IPS-18c (cell line): ENCODE measurements around the gene OR8B2.
"Not testable (repeated sequence)": the region's sequence is repeated elsewhere in the genome, so short reads cannot be mapped to it uniquely, and the experiment has no call there.

Experiments
- H3K4me3 ChIP-seq: 2 replicates; pipeline ENCODE4 v1.7.0; 2013; ENCODE audit warnings: low read depth, mild to moderate bottlenecking, low read length, moderate library complexity; ENCODE audit not compliant: insufficient read depth
- H3K9me3 ChIP-seq: one replicate; pipeline ENCODE4 v1.6.1; 2013; ENCODE audit warnings: mild to moderate bottlenecking, low read length, moderate library complexity; ENCODE audit not compliant: control insufficient read depth, insufficient read depth

OR8B2 gene

GRCh38 chr11:124384399-124384798 is at the start of gene OR8B2:
TSS of gene OR8B2 (minus strand) at chr11:124384499. CDS start at chr11:124383343, 1,156 bp downstream.
- H3K9me3 ChIP-seq = no peaks in the 10 kb centered on the region
- H3K4me3 ChIP-seq = no peak within 1 kb of the TSS

GRCh38 chr11:124429599-124429998 is 45.3 kb upstream of the OR8B2 start:
- Histone ChIP-seq H3K4me3 (no peak overlapping the region), H3K9me3 (peaks cover 4% of the 10 kb centered on the region)

DNA sequence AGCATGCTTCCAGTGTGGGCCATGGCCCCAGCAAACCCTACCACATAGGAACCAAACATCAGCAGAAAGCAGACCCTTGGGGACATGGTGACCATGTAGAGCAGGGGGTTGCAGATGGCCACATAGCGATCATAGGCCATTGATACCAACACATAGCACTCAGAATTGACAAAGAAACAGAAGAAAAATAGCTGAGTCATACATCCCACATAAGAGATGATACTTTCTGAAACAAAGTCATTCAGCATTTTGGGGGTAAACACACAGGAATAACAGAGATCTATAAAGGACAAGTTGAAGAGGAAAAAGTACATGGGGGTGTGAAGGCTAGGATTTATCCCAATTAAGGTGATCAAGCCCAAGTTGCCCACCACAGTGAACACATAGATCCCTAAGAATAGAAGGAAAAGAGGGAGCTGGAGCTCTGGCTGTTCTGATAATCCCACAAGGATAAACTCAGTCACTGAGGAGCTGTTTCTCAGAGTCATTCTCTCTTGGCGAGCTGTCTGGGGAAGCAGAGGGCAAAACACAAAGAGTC is 40.2 kb upstream of the OR8B2 start, which contains the start of gene OR8B4:
Gene OR8B4, minus strand, starts transcription at position 488 of the 538 bp plus-strand sequence. Its CDS starts 0 bp downstream, at position 488.
- Histone ChIP-seq H3K9me3 (no peaks in the 10 kb centered on the region), H3K4me3 (no peak within 1 kb of the TSS)

DNA sequence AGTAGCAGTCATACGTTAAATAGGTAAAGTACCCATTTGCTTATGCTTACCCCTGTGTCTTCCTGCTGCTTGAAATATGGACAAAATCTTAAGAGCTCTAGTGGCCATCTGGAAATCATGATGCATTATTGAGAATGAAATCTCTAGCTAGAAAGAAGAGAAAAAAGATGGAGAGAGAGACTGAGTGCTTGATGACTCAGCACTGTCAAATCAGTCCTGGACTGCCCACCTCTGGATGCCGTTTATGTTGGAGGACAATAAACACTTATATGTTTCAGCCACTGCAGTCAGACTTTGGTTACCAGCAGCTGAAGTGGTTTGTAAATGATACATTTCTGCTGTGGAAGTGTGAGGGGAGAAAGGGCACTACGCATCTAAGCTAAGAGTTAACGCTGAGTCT is 36.7 kb upstream of the OR8B2 start:
- H3K4me3 ChIP-seq = no peak overlapping the region
- H3K9me3 ChIP-seq = no peaks in the 10 kb centered on the region

DNA sequence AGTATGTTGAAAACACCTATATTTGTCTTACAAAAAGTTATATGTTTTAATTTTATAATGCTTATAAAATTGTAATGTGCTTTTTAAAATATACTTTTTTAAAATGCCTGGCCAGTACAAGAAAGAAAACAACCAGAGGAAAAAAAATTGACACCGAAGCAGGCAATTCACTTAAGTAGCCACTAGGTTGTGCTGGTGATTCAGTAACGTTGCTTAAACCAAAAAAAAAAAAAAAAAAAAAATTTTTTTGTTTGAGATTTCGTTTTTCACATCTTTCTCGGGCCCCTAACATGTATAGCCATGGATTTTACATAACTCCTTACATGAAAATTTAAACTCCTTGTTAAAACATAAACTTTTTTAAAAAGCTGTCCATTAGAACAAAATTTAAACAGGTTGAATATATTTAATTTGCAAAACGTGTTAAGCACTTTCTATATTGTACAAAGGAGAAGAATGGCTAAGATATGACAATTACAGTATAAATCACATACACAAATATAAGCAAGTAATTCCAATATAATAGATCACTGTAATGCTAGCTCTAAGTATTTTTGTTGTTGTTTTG is 31.1 kb upstream of the OR8B2 start:
- Histone ChIP-seq H3K9me3 (no peaks in the 10 kb centered on the region), H3K4me3 (no peak overlapping the region)

- Histone ChIP-seq H3K9me3 (no peaks in the 10 kb centered on the region), H3K4me3 (no peak overlapping the region)
These were observed 25.6 kb upstream of the OR8B2 start for GRCh38 chr11:124409906-124410305.

- H3K9me3 ChIP-seq = no peaks in the 10 kb centered on the region
- H3K4me3 ChIP-seq = no peak overlapping the region
These were observed 21.3 kb upstream of the OR8B2 start for GRCh38 chr11:124405581-124405980.

- H3K4me3 ChIP-seq, H3K9me3 ChIP-seq: not testable (repeated sequence)
These were observed 18.9 kb upstream of the OR8B2 start for GRCh38 chr11:124403186-124403585.

GRCh38 chr11:124402326-124402922 is 18.1 kb upstream of the OR8B2 start:
- Histone ChIP-seq H3K9me3 (no peaks in the 10 kb centered on the region), H3K4me3 (no peak overlapping the region)

GRCh38 chr11:124398924-124399323 is 14.6 kb upstream of the OR8B2 start, which contains the start of gene OR8B3:
TSS of gene OR8B3 (minus strand) at chr11:124399024. CDS start at chr11:124397351, 1,673 bp downstream.
- no peak within 1 kb of the TSS for H3K4me3 ChIP-seq
- H3K9me3 ChIP-seq = no peaks in the 10 kb centered on the region

- not testable (repeated sequence) for H3K9me3 ChIP-seq, H3K4me3 ChIP-seq
These were observed 12.5 kb upstream of the OR8B2 start for GRCh38 chr11:124396847-124397246.

GRCh38 chr11:124394408-124394807 is 10.1 kb upstream of the OR8B2 start:
- Histone ChIP-seq H3K9me3 (no peaks in the 10 kb centered on the region), H3K4me3 (no peak overlapping the region)

DNA sequence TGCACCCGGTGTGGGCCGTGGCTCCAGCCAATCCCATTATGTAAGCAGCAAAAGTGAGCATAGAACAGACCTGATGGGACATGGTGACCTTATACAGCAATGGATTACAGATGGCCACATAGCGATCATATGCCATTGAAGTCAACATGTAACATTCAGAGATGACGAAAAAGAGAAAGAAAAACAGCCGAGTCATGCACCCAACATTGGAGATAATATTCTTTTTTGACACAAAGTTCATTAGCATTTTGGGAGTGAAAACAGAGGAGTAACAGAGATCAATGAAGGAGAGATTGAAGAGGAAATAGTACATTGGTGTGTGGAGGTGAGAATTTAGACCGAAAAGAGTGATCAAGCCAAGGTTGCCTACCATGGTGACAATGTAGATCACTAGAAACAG is 1.4 kb downstream of the OR8B2 start:
- not testable (repeated sequence) for H3K9me3 ChIP-seq, H3K4me3 ChIP-seq

GRCh38 chr11:124380585-124380984 is 3.7 kb downstream of the OR8B2 start:
- Histone ChIP-seq H3K4me3 (no peak overlapping the region), H3K9me3 (no peaks in the 10 kb centered on the region)

GRCh38 chr11:124376280-124376679 is 8.0 kb downstream of the OR8B2 start:
- no peak overlapping the region for H3K4me3 ChIP-seq
- H3K9me3 ChIP-seq = no peaks in the 10 kb centered on the region

DNA sequence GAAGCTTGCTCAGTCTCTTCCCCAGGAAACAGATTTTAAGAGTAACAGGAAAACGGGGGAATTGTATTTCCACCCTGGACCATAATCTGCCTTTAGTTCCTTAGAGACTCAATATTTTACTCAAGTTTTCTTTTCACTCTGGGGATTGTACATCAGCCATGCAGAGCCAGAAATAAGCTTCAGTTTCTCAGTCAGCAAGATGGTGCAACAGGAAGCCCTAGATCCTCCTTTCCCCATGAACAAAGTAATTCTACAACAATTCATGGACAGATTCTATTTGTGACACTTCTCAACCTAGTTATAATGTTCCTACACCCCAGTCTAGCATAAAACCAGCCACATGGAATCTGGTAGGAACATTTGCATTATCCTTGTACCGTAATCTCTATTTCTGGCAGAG is 24.7 kb downstream of the OR8B2 start:
- Histone ChIP-seq H3K9me3 (no peaks in the 10 kb centered on the region), H3K4me3 (no peak overlapping the region)

- no peak overlapping the region for H3K4me3 ChIP-seq
- H3K9me3 ChIP-seq = no peaks in the 10 kb centered on the region
These were observed 37.9 kb downstream of the OR8B2 start for GRCh38 chr11:124346311-124346955.

GRCh38 chr11:124344346-124344745 is 40.0 kb downstream of the OR8B2 start:
- no peaks in the 10 kb centered on the region for H3K9me3 ChIP-seq

More at GRCh38 chr11:124344346-124344745, 40.0 kb downstream of the OR8B2 start:
- H3K4me3 ChIP-seq = no peak overlapping the region
